ENCODE data around the gene GAB2.

The GAB2 gene

DNA sequence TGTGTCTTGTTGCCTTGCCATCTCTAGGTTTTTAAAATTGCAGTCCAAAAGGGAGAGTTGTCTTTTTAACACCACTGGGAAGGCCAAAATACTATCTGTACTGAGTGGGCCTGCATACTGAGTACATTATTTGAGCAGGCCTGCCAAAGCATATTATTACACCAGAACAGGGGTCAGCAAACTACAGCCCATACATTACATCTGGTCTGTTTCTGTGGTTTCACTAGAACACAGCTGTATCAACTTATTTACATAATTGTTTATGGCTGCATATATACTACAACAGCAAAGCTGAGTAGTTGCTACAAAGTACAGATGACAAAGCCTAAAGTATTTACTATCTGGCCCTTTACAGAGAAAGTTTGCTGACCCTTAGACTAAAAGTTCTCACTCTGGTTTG, 154.9 kb downstream of the GAB2 start:
- Histone ChIP-seq H3K9ac (ENCODE audit: low read depth, low read length) (no peak overlapping the region), H3K4me3 (ENCODE audit: low read length) (no peak overlapping the region), H3K27ac (ENCODE audit: low read length) (no peak overlapping the region), H3K4me1 (ENCODE audit: insufficient read depth, low read length) (peaks cover 4% of the 10 kb centered on the region; the same call in 1 of the 2 replicates), H3K9me3 (ENCODE audit: insufficient read depth, low read depth, low read length) (no peaks in the 10 kb centered on the region), H3K36me3 (ENCODE audit: insufficient read depth, low read depth, low read length) (no peaks in the 10 kb centered on the region), H3K27me3 (ENCODE audit: insufficient read depth, low read length) (no peaks in the 10 kb centered on the region)

DNA sequence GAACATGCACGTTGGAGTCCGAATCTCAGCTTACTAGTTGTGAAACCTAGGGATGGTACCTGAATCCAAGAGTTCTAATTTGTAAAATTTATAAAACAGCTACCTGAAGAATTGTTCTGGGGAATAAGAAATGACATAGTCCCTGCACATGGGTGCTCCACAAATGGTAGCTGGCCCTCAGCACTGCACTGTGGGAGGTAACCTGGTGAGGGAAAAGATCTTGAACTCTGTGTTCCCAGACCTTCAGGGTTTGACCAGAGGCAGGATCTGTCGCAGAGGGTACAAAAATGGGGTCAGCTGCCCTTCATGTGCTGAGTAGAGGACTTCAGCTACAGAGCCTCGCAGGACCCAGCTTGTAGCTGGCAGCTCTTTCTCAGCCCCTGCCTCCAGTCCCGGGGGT, 155.4 kb downstream of the GAB2 start:
- Histone ChIP-seq H3K36me3 (ENCODE audit: insufficient read depth, low read depth, low read length) (no peaks in the 10 kb centered on the region), H3K9me3 (ENCODE audit: insufficient read depth, low read depth, low read length) (no peaks in the 10 kb centered on the region), H3K4me3 (ENCODE audit: low read length) (no peak overlapping the region), H3K9ac (ENCODE audit: low read depth, low read length) (no peak overlapping the region), H3K27me3 (ENCODE audit: insufficient read depth, low read length) (no peaks in the 10 kb centered on the region), H3K4me1 (ENCODE audit: insufficient read depth, low read length) (peaks cover 4% of the 10 kb centered on the region; the same call in 1 of the 2 replicates), H3K27ac (ENCODE audit: low read length) (no peak overlapping the region)

DNA sequence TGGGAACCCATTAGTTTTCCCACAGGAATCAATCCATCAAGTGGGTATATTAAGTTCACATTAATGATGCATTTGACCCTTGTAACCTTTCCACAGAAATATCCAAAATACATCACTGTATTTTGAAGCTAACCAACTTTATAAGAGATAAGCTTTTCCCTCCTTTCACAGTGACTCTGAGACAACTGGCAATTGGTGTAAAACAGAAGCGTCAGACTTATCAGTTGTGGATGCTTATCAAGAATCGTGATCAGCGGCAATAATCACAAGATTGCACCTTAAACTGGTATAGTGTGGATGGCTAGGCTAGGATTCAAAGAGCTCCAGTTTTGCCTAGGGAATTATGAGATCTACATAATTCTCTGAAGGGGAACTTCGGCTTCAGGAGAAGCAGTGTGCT, 155.8 kb downstream of the GAB2 start:
- no peaks in the 10 kb centered on the region for H3K9me3 ChIP-seq (ENCODE audit: insufficient read depth, low read depth, low read length)
- no peaks in the 10 kb centered on the region for H3K27me3 ChIP-seq (ENCODE audit: insufficient read depth, low read length)
- no peak overlapping the region for H3K9ac ChIP-seq (ENCODE audit: low read depth, low read length)
- H3K27ac ChIP-seq (ENCODE audit: low read length): no peak overlapping the region
- H3K36me3 ChIP-seq (ENCODE audit: insufficient read depth, low read depth, low read length): no peaks in the 10 kb centered on the region
- no peak overlapping the region for H3K4me3 ChIP-seq (ENCODE audit: low read length)
- peaks cover 4% of the 10 kb centered on the region; the same call in 1 of the 2 replicates for H3K4me1 ChIP-seq (ENCODE audit: insufficient read depth, low read length)

DNA sequence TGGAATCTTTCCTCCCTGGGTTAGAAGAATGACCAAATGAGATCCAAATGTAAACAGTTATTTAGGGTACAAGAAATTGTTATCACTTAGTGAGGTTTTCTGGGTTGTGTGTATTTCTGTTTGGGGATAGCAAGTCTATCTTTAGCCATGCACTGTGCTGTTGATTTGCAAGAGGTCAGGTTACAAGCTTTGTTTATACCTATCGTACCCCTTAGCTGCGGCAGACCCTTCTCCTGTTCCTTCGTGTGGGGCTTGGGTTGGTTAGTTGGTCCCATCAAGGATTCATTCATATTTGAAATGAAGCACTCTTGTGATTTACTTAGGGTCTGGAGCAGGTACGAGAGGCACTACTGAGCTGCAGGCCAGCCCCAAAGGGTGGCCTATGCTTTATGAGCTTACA, 156.3 kb downstream of the GAB2 start:
- Histone ChIP-seq H3K27me3 (ENCODE audit: insufficient read depth, low read length) (no peaks in the 10 kb centered on the region), H3K27ac (ENCODE audit: low read length) (no peak overlapping the region), H3K4me3 (ENCODE audit: low read length) (no peak overlapping the region), H3K9me3 (ENCODE audit: insufficient read depth, low read depth, low read length) (no peaks in the 10 kb centered on the region), H3K4me1 (ENCODE audit: insufficient read depth, low read length) (peaks cover 4% of the 10 kb centered on the region; the same call in 1 of the 2 replicates), H3K36me3 (ENCODE audit: insufficient read depth, low read depth, low read length) (no peaks in the 10 kb centered on the region), H3K9ac (ENCODE audit: low read depth, low read length) (no peak overlapping the region)

DNA sequence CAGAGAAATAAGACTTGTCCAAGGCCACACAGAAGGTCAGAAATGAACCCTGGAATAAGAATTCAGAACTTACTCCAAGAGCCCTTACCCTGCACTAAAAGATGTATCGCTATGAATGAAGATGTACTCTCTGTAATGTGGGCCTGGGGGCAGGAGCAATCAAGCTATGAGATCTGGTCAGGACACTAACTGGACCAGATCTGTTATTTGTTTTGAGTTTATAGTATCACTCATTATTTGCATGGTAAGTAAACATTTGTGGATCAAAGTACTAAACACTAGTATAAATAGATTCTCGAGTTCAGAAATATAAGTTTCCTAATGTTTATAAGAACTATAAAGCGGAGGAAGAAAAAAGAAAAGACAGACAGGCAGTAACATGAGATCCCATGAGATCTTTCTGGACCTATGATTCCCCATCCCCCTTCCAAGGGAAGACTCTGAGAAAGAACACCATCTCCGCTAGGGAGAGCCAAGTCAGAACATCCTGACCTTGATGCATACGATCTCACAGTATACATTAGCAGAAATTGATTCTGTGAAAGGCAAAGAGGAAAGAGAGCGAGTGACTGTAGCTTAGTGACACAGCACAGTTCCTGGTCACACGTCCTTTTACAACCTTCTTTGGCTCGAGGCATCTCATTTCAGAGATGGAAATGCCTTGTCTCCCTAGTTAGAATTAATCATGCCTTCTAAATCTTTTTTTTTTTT, 157.7 kb downstream of the GAB2 start:
- H3K27ac ChIP-seq (ENCODE audit: low read length): no peak overlapping the region

DNA sequence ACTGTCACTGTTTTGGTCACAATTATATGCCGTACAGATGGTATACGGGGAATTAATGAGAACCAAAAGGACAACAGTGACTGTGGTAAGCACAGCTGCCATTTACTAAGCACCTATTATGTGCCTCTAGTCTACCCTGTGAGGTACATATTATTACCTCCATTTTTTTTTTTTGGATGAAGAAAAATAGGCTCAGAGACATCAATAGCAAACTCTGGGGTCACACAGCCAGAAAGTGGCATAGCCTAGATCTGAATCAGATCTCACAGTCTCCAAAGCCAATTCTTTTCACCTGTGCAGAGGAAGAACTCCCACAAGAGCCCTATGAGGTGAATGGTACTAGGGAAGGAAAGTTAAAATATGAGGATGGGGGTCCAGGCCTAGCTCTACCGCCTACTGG, 160.0 kb downstream of the GAB2 start:
- no peak overlapping the region for H3K4me3 ChIP-seq (ENCODE audit: low read length)
- H3K9ac ChIP-seq (ENCODE audit: low read depth, low read length): no peak overlapping the region
- H3K9me3 ChIP-seq (ENCODE audit: insufficient read depth, low read depth, low read length): no peaks in the 10 kb centered on the region
- peaks cover 4% of the 10 kb centered on the region; the same call in 1 of the 2 replicates for H3K4me1 ChIP-seq (ENCODE audit: insufficient read depth, low read length)
- H3K27ac ChIP-seq (ENCODE audit: low read length): no peak overlapping the region
- no peaks in the 10 kb centered on the region for H3K36me3 ChIP-seq (ENCODE audit: insufficient read depth, low read depth, low read length)
- no peaks in the 10 kb centered on the region for H3K27me3 ChIP-seq (ENCODE audit: insufficient read depth, low read length)

More for the DNA sequence above, 157.7 kb downstream of the GAB2 start:
- H3K4me1 ChIP-seq (ENCODE audit: insufficient read depth, low read length): peaks cover 4% of the 10 kb centered on the region; the same call in 1 of the 2 replicates
- H3K27me3 ChIP-seq (ENCODE audit: insufficient read depth, low read length): no peaks in the 10 kb centered on the region
- H3K9me3 ChIP-seq (ENCODE audit: insufficient read depth, low read depth, low read length): no peaks in the 10 kb centered on the region
- H3K36me3 ChIP-seq (ENCODE audit: insufficient read depth, low read depth, low read length): no peaks in the 10 kb centered on the region
- H3K4me3 ChIP-seq (ENCODE audit: low read length): no peak overlapping the region
- no peak overlapping the region for H3K9ac ChIP-seq (ENCODE audit: low read depth, low read length)

DNA sequence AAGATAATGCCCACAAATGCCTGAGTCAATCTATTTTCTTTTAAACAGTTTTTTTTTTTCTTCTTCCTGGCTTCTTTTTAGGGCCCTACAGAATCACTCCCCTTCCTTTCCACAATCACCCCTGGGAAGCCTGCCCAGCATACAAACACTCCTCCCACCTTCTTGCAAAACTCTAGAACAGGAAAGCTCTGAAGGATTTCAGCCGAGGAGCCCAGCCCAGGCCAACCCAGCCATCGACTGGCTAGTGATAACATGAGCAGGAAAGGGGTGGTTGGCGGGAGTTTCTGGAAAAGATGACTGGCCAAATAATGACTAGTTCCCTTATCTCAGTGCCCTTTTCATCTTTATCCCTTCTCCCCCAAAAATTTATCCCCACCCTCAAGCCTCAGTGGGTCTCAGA, 160.7 kb downstream of the GAB2 start:
- Histone ChIP-seq H3K9me3 (ENCODE audit: insufficient read depth, low read depth, low read length) (no peaks in the 10 kb centered on the region), H3K27me3 (ENCODE audit: insufficient read depth, low read length) (no peaks in the 10 kb centered on the region), H3K36me3 (ENCODE audit: insufficient read depth, low read depth, low read length) (no peaks in the 10 kb centered on the region), H3K27ac (ENCODE audit: low read length) (no peak overlapping the region), H3K4me1 (ENCODE audit: insufficient read depth, low read length) (peaks cover 4% of the 10 kb centered on the region; the same call in 1 of the 2 replicates), H3K4me3 (ENCODE audit: low read length) (no peak overlapping the region), H3K9ac (ENCODE audit: low read depth, low read length) (no peak overlapping the region)

DNA sequence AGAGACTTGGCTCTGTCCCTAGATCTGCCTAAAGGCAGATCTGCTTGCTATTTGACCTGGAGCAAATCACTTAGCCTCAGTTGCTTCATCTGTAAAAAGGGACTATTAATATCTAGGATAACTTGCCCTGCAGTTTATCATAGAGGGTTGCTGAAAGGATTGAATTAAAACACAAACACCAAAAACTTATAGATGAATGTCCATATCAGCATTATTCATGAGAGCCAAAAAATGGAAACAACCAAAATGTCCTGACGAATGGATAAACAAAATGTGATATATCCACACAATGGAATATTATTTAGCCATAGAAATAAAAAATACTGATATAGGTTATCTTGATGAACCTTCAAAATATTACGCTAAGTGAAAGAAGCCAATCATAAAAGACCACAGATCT, 161.7 kb downstream of the GAB2 start:
- Histone ChIP-seq H3K9ac (ENCODE audit: low read depth, low read length) (no peak overlapping the region), H3K4me3 (ENCODE audit: low read length) (no peak overlapping the region), H3K36me3 (ENCODE audit: insufficient read depth, low read depth, low read length) (no peaks in the 10 kb centered on the region), H3K27ac (ENCODE audit: low read length) (no peak overlapping the region), H3K27me3 (ENCODE audit: insufficient read depth, low read length) (no peaks in the 10 kb centered on the region), H3K4me1 (ENCODE audit: insufficient read depth, low read length) (no peaks in the 10 kb centered on the region), H3K9me3 (ENCODE audit: insufficient read depth, low read depth, low read length) (no peaks in the 10 kb centered on the region)

DNA sequence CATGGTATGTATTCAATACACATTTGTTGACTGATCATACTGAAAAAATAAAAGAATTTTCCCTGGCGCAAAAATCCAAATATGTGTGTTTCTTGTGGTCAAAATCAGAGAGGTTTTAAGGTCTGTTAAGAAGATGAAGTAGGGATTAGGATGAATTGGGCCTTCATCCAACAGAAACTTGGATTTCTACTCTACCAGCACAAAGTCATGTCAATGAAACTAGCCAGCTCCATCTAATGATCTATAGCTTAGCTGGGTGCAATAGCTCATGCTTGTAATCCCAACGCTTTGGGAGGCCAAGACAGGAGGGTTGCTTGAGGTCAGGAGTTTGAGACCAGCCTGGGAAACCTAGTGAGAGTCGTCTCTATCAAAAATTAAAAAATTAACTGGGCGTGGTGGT, 163.4 kb downstream of the GAB2 start:
- Histone ChIP-seq H3K9me3 (ENCODE audit: insufficient read depth, low read depth, low read length) (no peaks in the 10 kb centered on the region), H3K4me3 (ENCODE audit: low read length) (no peak overlapping the region), H3K27ac (ENCODE audit: low read length) (no peak overlapping the region), H3K27me3 (ENCODE audit: insufficient read depth, low read length) (no peaks in the 10 kb centered on the region), H3K4me1 (ENCODE audit: insufficient read depth, low read length) (no peaks in the 10 kb centered on the region), H3K9ac (ENCODE audit: low read depth, low read length) (no peak overlapping the region), H3K36me3 (ENCODE audit: insufficient read depth, low read depth, low read length) (no peaks in the 10 kb centered on the region)

DNA sequence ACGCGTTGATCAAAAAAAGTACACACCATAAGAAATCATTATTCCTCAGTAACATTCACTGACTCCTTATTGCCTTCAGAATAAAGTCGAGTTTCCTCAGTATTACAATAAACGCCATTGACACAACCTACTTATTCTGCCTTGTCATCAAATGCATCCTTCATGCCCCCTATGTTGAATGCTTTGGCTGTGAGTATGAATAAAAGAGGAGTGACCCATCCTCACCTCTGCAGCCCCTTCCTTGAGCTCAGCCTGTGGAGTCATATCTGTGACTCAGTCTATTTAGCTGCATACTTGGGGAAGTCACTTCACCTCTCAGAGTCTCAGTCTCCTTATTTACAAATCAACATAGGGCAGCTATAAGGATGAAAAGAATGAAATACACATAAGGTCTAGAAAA, 163.8 kb downstream of the GAB2 start:
- no peaks in the 10 kb centered on the region for H3K9me3 ChIP-seq (ENCODE audit: insufficient read depth, low read depth, low read length)
- H3K27ac ChIP-seq (ENCODE audit: low read length): no peak overlapping the region
- H3K9ac ChIP-seq (ENCODE audit: low read depth, low read length): no peak overlapping the region
- H3K4me3 ChIP-seq (ENCODE audit: low read length): no peak overlapping the region
- no peaks in the 10 kb centered on the region for H3K27me3 ChIP-seq (ENCODE audit: insufficient read depth, low read length)
- no peaks in the 10 kb centered on the region for H3K4me1 ChIP-seq (ENCODE audit: insufficient read depth, low read length)
- H3K36me3 ChIP-seq (ENCODE audit: insufficient read depth, low read depth, low read length): no peaks in the 10 kb centered on the region

DNA sequence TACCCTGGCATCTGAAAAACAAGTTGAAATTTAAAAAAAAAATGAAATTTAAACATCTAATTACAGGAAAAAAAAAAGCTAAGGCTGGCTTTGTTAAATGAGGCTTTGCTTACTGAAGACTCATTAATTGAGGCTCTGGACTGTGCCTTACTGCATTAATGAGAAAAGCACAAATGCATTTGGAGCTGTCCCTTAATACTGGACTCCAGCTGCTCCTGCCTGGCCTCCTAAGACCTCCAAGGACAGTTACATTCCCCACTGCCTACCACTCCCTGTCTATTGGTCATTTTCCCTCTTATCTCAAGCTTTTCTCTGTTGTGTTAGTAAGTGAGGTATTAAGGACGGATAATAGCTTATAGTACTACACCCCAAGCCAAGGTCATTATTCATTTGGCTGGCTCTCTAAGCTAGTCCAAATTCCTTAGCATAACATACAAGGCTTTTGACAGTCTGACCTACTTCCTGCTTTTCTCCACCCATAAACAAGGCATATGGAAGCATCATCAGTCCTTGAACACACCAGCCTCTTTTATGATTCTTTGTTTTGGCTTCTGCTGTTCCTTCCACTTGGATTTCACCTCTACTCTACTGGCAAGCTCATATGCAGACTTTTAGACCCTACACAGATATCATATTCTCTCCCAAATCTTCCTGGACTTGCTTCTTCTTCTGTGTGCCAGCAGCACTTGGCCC, 166.4 kb downstream of the GAB2 start:
- H3K4me3 ChIP-seq (ENCODE audit: low read length): no peak overlapping the region
- no peaks in the 10 kb centered on the region for H3K27me3 ChIP-seq (ENCODE audit: insufficient read depth, low read length)
- no peaks in the 10 kb centered on the region for H3K36me3 ChIP-seq (ENCODE audit: insufficient read depth, low read depth, low read length)
- no peaks in the 10 kb centered on the region for H3K4me1 ChIP-seq (ENCODE audit: insufficient read depth, low read length)
- no peak overlapping the region for H3K27ac ChIP-seq (ENCODE audit: low read length)
- no peaks in the 10 kb centered on the region for H3K9me3 ChIP-seq (ENCODE audit: insufficient read depth, low read depth, low read length)
- no peak overlapping the region for H3K9ac ChIP-seq (ENCODE audit: low read depth, low read length)

DNA sequence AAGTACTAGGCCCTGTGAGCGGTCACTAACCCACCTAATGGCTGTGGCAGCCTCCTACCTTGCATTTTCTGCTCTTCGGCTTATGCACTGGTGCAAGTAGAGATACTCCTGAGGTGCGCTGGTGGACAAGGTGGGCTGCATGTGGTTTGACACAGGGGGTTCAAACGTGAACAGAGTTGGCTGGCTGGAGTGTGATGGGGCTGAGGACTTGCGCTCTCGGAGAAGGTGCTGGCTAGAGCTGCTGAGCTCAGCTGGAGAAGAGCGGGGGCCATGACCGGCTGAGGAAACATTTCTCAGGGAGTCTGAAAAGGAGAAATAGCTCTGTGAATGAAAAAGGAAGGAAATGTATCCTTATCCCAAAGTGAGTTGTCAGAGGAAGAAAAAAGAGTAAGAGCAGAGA, 167.5 kb downstream of the GAB2 start:
- Histone ChIP-seq H3K27me3 (ENCODE audit: insufficient read depth, low read length) (no peaks in the 10 kb centered on the region), H3K27ac (ENCODE audit: low read length) (no peak overlapping the region), H3K9ac (ENCODE audit: low read depth, low read length) (no peak overlapping the region), H3K36me3 (ENCODE audit: insufficient read depth, low read depth, low read length) (no peaks in the 10 kb centered on the region), H3K9me3 (ENCODE audit: insufficient read depth, low read depth, low read length) (no peaks in the 10 kb centered on the region), H3K4me3 (ENCODE audit: low read length) (no peak overlapping the region), H3K4me1 (ENCODE audit: insufficient read depth, low read length) (no peaks in the 10 kb centered on the region)

All from iPS-20b (cell line).